ENCODE measurements around the gene RAE1. TPM values are rescaled to one million over a fixed set of nuclear protein-coding genes. Genes with fewer than 3 reads are reported as not detected.
A peak's percentile ranks its signal among the peaks of the same experiment; 100 is the strongest.

The RAE1 gene
- total RNA-seq, 3 donors from 2014 or later: 13.8 to 26.9 (median 17.4) TPM

- Histone ChIP-seq H3K27ac (peak overlapping the region in 1 of 2 donors; percentile 77), H3K4me1 (peaks cover 5 to 31% of the 10 kb centered on the region in 2 donors), H3K36me3 (no peaks in the 10 kb centered on the region), H3K27me3 (no peaks in the 10 kb centered on the region), H3K9me3 (no peaks in the 10 kb centered on the region), H3K4me3 (peak overlapping the region in 1 of 3 donors; percentile 29)
- TF ChIP-seq POLR2A (IDR thresholded peaks at IDR 0.05) (no peak), POLR2AphosphoS5 (IDR thresholded peaks at IDR 0.05) (no peak)
- TF ChIP-seq, protein P1, sequence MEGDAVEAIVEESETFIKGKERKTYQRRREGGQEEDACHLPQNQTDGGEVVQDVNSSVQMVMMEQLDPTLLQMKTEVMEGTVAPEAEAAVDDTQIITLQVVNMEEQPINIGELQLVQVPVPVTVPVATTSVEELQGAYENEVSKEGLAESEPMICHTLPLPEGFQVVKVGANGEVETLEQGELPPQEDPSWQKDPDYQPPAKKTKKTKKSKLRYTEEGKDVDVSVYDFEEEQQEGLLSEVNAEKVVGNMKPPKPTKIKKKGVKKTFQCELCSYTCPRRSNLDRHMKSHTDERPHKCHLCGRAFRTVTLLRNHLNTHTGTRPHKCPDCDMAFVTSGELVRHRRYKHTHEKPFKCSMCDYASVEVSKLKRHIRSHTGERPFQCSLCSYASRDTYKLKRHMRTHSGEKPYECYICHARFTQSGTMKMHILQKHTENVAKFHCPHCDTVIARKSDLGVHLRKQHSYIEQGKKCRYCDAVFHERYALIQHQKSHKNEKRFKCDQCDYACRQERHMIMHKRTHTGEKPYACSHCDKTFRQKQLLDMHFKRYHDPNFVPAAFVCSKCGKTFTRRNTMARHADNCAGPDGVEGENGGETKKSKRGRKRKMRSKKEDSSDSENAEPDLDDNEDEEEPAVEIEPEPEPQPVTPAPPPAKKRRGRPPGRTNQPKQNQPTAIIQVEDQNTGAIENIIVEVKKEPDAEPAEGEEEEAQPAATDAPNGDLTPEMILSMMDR (IDR thresholded peaks at IDR 0.05): no peak
- DNase-seq (ENCODE audit: low spot score in 2 of 2): no peak
- intact Hi-C loops (cut with DNase I; ENCODE audit: low total_unique reads): no loop called here
Measured at GRCh38 chr20:57400231-57400701, 49.2 kb downstream of the RAE1 start.

DNA sequence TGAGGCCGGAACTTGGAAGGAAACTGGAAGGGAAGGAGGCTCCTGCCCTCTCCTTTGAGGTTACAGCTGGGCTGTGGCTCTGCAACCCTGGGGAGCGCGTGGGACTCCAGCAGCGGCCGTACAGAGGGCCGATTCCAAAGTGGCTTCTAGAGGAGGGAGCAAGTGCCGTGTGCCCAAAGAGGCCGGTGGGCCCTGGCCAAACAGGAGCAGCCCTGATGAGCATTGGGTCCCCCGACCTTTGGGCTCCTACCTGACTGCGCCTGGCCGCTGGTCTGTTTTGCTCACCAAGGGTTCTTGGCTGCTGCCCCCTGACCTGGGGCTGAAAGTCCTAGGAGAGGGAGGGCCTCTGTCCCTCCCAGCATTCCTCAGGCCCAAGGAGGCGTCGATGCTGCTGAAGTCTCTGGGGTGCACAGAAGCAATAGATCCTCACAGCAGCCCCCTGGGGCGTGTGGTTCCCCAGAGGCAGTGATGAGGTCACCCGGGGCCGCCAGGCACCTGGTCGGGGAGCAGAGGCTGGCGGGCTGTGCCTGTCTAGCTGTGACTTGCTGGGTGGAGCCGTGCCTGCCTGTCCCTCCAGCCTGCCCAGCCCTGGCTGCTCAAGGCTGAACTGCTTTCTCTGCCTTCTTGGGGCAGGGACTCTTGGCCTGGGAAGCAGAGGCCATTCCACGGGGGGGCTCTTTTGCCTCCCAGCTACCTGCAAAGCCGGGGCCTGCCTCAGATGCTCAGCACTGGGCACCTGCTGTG lies 49.9 kb downstream of the RAE1 start:
- intact Hi-C loops (cut with DNase I; ENCODE audit: low total_unique reads): no loop called here
- peaks cover 5 to 24% of the 10 kb centered on the region in 2 donors for H3K4me1 ChIP-seq
- no peaks in the 10 kb centered on the region for H3K36me3 ChIP-seq

GRCh38 chr20:57401565-57401918 lies 50.5 kb downstream of the RAE1 start:
- Histone ChIP-seq H3K36me3 (no peaks in the 10 kb centered on the region), H3K27me3 (no peaks in the 10 kb centered on the region), H3K4me1 (peaks cover 5 to 19% of the 10 kb centered on the region in 2 donors), H3K27ac (no peak overlapping the region), H3K9me3 (no peaks in the 10 kb centered on the region), H3K4me3 (no peak overlapping the region)
- TF ChIP-seq POLR2AphosphoS5 (IDR thresholded peaks at IDR 0.05) (no peak), POLR2A (IDR thresholded peaks at IDR 0.05) (no peak)
- TF ChIP-seq, protein P1 (IDR thresholded peaks at IDR 0.05): no peak
- intact Hi-C loops (cut with DNase I; ENCODE audit: low total_unique reads): no loop called here
- DNase-seq (ENCODE audit: low spot score in 2 of 2): no peak

More for the DNA sequence above, 49.9 kb downstream of the RAE1 start:
- TF ChIP-seq POLR2A (IDR thresholded peaks at IDR 0.05) (no peak), POLR2AphosphoS5 (IDR thresholded peaks at IDR 0.05) (no peak)
- TF ChIP-seq, protein P1 (IDR thresholded peaks at IDR 0.05): no peak
- DNase-seq (ENCODE audit: low spot score in 2 of 2): no peak
- Histone ChIP-seq H3K4me3 (no peak overlapping the region), H3K27ac (no peak overlapping the region), H3K27me3 (no peaks in the 10 kb centered on the region), H3K9me3 (no peaks in the 10 kb centered on the region)

GRCh38 chr20:57402206-57403125 lies 51.4 kb downstream of the RAE1 start:
- Histone ChIP-seq H3K9me3 (no peaks in the 10 kb centered on the region), H3K36me3 (no peaks in the 10 kb centered on the region), H3K27ac (no peak overlapping the region), H3K4me3 (no peak overlapping the region), H3K27me3 (no peaks in the 10 kb centered on the region), H3K4me1 (peaks cover 5 to 19% of the 10 kb centered on the region in 2 donors)
- intact Hi-C loops (cut with DNase I; ENCODE audit: low total_unique reads): no loop called here
- TF ChIP-seq, protein P1 (IDR thresholded peaks at IDR 0.05): no peak
- TF ChIP-seq POLR2AphosphoS5 (IDR thresholded peaks at IDR 0.05) (no peak), POLR2A (IDR thresholded peaks at IDR 0.05) (no peak)
- no peak for DNase-seq (ENCODE audit: low spot score in 2 of 2)

Data from breast epithelium (tissue), 4 donors.